Bronchial epithelial cell (primary cell): ENCODE data around the gene NFE2. TPM values are rescaled to one million over a fixed set of nuclear protein-coding genes. Genes with fewer than 3 reads are reported as not detected.
"Not testable (repeated sequence)": the region's sequence is repeated elsewhere in the genome, so short reads cannot be mapped to it uniquely, and the experiment has no call there.

Experiments used
- DNase-seq: peaks from one replicate; pipeline ENCODE4 v3.0.0-alpha.2; 2010; ENCODE audit warnings: low read depth
- FAIRE-seq: peaks from 2 replicates; lab custom pipeline; 2011; peaks lifted over from hg19 to GRCh38; lab: Jason Lieb, UNC
- H3K27me3 ChIP-seq: 2 replicates; pipeline ENCODE4 v1.5.1; 2011; ENCODE audit warnings: low read length; ENCODE audit not compliant: control insufficient read depth, insufficient read depth
- H3K36me3 ChIP-seq: 2 replicates; pipeline ENCODE4 v1.5.1; 2011; ENCODE audit warnings: low read length; ENCODE audit not compliant: control insufficient read depth, insufficient read depth
- H3K4me3 ChIP-seq: 2 replicates; pipeline ENCODE4 v1.5.1; 2011; ENCODE audit warnings: mild to moderate bottlenecking, low read depth, low read length, control low read depth
- CTCF ChIP-seq: IDR thresholded peaks from 2 replicates; pipeline ENCODE4 v1.5.1; 2011; ENCODE audit warnings: mild to moderate bottlenecking, moderate library complexity, low read length, control low read depth, inconsistent platforms; ENCODE audit not compliant: insufficient read depth, severe bottlenecking
- total RNA-seq: library from RNA; depleted of rRNA; stranded (reverse); fragments of >200 nt; gene quantifications from 2 replicates; pipeline ENCODE4 v1.2.1, GENCODE V29; 2014

Gene NFE2
- total RNA-seq, 1 donor from 2014 or later: not detected

- TF ChIP-seq CTCF: no peak
- no peak overlapping the region for H3K4me3 ChIP-seq
- FAIRE-seq (no peak), DNase-seq (no peak)
- H3K36me3 ChIP-seq: peaks cover 1% of the 10 kb centered on the region
- no peaks in the 10 kb centered on the region for H3K27me3 ChIP-seq
Observed at GRCh38 chr12:54330442-54330841, 29.6 kb upstream of the NFE2 start.

- Histone ChIP-seq H3K36me3 (peaks cover 1% of the 10 kb centered on the region), H3K4me3 (no peak overlapping the region), H3K27me3 (no peaks in the 10 kb centered on the region)
- TF ChIP-seq CTCF: no peak
- DNase-seq (no peak), FAIRE-seq (no peak)
Observed at GRCh38 chr12:54329759-54330158, 28.9 kb upstream of the NFE2 start.

GRCh38 chr12:54328595-54329337 is 28.0 kb upstream of the NFE2 start:
- Histone ChIP-seq H3K4me3 (no peak overlapping the region), H3K36me3 (peaks cover 1% of the 10 kb centered on the region), H3K27me3 (no peaks in the 10 kb centered on the region)
- no peak for FAIRE-seq
- no peak for TF ChIP-seq CTCF
- no peak for DNase-seq

DNA sequence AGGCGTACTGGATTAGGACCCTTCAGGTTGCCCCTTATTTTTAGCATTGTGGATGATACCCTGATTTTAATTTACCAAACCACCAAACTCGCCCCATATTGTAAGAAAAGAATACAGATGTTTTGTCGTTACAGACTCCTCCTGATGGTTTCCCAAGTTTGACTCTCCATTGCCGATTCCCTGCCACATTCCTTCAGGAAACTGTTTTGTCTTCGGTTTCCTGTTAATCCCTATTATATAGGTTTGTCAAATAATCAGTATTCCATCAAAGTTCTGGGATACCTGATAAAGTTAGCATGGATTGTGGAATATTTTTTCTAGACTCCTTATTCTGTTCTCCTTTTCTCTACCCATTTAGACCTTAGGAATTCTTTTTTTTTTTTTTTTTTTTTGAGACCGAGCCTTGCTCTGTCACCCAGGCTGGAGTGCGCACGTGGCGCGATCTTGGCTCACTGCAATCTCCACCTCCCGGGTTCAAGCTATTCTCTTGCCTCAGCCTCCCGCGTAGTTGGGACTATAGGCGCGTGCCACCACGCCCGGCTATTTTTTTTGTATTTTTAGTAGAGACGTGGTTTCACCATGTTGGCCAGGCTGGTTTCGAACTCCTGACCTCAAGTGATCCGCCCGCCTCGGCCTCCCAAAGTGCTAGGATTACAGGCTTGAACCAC is 24.8 kb upstream of the NFE2 start:
- H3K27me3 ChIP-seq, DNase-seq, H3K36me3 ChIP-seq, FAIRE-seq: not testable (repeated sequence)
- peak overlapping the region; percentile 71 for H3K4me3 ChIP-seq

GRCh38 chr12:54324617-54325441 is 24.0 kb upstream of the NFE2 start, which contains the start of gene COPZ1:
Gene COPZ1, plus strand, starts transcription at chr12:54325131. Its CDS starts 33 bp downstream, at chr12:54325164.
- no peaks in the 10 kb centered on the region for H3K27me3 ChIP-seq
- H3K4me3 ChIP-seq: peak within 1 kb of the TSS; percentile 71
- peak; percentile 99 for DNase-seq
- FAIRE-seq: no peak
- no peaks in the 10 kb centered on the region for H3K36me3 ChIP-seq
- peak; percentile 83 for TF ChIP-seq CTCF

DNA sequence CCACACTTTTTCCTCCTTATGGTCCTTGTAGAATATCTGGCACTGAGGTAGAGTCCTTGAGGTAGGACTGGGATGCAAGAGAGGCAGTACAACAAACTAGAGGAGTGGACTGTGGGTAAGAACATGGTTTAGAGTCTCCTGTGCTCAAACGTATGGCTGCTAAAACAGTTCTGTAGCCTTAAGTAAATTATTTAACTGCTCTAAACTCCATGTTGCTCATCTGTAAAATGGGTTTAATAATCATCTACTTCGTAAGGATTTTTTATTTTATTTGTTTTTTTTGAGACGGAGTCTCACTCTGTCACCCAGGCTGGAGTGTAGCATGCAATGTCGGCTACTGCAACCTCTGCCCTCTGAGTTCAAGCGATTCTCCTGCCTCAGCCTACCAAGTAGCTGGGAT is 20.5 kb upstream of the NFE2 start:
- H3K4me3 ChIP-seq: no peak overlapping the region
- no peaks in the 10 kb centered on the region for H3K27me3 ChIP-seq
- H3K36me3 ChIP-seq: no peaks in the 10 kb centered on the region
- DNase-seq (no peak), FAIRE-seq (no peak)
- no peak for TF ChIP-seq CTCF

DNA sequence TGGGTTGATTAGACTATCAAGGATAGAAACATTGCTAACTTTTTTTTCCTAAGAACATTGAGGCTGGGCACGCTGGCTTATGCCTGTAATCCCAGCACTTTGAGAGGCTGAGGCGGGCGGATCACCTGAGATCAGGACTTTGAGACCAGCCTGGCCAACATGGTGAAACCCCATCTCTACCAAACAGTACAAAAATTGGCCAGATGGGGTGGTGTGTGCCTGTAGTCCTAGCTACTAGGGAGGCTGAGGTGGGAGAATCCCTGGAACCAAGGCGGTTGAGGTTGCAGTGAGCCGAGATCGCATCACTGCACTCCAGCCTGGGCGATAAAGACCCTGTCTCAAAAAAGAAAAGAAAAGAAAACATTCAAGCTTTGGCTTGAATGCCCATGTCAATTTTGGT is 11.5 kb upstream of the NFE2 start:
- H3K4me3 ChIP-seq, DNase-seq, FAIRE-seq, H3K36me3 ChIP-seq, H3K27me3 ChIP-seq: not testable (repeated sequence)
